Keratinocyte (primary cell): ENCODE measurements around the gene MEIS2.

ENCODE experiments used
- EZH2 ChIP-seq: IDR thresholded peaks from one replicate; pipeline ENCODE4 v1.6.1; 2012; ENCODE audit warnings: inconsistent platforms, mild to moderate bottlenecking, low read length, moderate library complexity
- TF ChIP-seq, protein P1 (sequence below), 3 experiments: IDR thresholded peaks in 1 of 3; conservative IDR thresholded peaks in 1 of 3; optimal IDR thresholded peaks in 1 of 3; 2 replicates in 2 of 3; 3 replicates in 1 of 3; pipeline versions ENCODE3 to v1.5.1; 2011; ENCODE audit warnings: low read length in 3 of 3, mild to moderate bottlenecking in 3 of 3, moderate library complexity in 2 of 3, control low read depth in 1 of 3, inconsistent platforms in 1 of 3; ENCODE audit not compliant: insufficient read depth in 2 of 3; ENCODE audit errors: extremely low read depth in 1 of 3

DNA sequence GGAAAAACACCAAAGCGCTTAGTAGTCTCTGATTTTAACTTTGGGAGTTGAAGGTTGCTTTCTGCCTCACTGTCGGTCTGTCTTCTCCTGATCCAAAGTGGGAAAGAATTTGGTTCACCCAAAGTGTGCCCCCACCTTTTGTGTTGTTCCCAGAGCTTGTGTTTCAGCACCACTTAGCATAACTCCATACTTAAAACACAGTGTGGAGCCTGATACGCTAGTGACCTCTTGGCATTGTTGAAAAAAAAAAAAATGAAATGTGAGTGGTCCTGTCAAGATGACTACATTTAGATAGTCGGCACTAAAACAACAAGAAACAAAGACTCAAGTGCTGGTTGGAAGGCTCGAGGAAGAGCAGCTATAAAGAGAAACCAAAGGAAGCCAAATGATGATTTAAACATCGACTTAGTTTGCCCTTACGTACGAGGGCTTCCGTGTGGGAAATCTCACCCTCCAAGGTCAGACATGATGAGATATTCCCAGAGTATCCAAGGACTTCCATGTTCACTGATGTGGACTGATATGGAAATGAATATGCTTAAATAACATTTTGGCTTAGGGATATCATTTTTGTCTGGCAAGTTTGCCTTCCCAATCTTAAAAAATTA is 178.8 kb downstream of the MEIS2 start:
- TF ChIP-seq, protein P1, sequence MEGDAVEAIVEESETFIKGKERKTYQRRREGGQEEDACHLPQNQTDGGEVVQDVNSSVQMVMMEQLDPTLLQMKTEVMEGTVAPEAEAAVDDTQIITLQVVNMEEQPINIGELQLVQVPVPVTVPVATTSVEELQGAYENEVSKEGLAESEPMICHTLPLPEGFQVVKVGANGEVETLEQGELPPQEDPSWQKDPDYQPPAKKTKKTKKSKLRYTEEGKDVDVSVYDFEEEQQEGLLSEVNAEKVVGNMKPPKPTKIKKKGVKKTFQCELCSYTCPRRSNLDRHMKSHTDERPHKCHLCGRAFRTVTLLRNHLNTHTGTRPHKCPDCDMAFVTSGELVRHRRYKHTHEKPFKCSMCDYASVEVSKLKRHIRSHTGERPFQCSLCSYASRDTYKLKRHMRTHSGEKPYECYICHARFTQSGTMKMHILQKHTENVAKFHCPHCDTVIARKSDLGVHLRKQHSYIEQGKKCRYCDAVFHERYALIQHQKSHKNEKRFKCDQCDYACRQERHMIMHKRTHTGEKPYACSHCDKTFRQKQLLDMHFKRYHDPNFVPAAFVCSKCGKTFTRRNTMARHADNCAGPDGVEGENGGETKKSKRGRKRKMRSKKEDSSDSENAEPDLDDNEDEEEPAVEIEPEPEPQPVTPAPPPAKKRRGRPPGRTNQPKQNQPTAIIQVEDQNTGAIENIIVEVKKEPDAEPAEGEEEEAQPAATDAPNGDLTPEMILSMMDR (optimal IDR thresholded peaks at IDR 0.05 in 1 of 3, IDR thresholded peaks at IDR 0.05 in 1 of 3, conservative IDR thresholded peaks at IDR 0.05 in 1 of 3; ENCODE audit: extremely low read depth in 1 of 3, insufficient read depth in 2 of 3, low read length in 3 of 3): no peak
- no peak for TF ChIP-seq EZH2
